Activated gamma-delta T cell (primary cell): ENCODE results near the gene CHRNA9.

Source experiments
- DNase-seq: peaks from one replicate; lab custom pipeline; 2025; lab: John Stamatoyannopoulos, UW

The CHRNA9 gene

GRCh38 chr4:40308528-40309122 lies 26.5 kb upstream of the CHRNA9 start:
- no peak for DNase-seq

GRCh38 chr4:40309250-40309774 lies 25.8 kb upstream of the CHRNA9 start:
- no peak for DNase-seq

GRCh38 chr4:40310225-40310624 lies 24.9 kb upstream of the CHRNA9 start:
- DNase-seq: no peak

- DNase-seq: no peak
These were observed 23.3 kb upstream of the CHRNA9 start for GRCh38 chr4:40311811-40312346.

GRCh38 chr4:40314951-40315350 lies 20.2 kb upstream of the CHRNA9 start:
- DNase-seq: no peak

- no peak for DNase-seq
These were observed 18.8 kb upstream of the CHRNA9 start for GRCh38 chr4:40316333-40316781.

GRCh38 chr4:40316782-40317635 lies 18.1 kb upstream of the CHRNA9 start:
- DNase-seq: no peak

GRCh38 chr4:40317916-40318658 lies 17.0 kb upstream of the CHRNA9 start:
- no peak for DNase-seq

- no peak for DNase-seq
These were observed 13.4 kb upstream of the CHRNA9 start for GRCh38 chr4:40321574-40322275.

- DNase-seq: no peak
These were observed 12.3 kb upstream of the CHRNA9 start for GRCh38 chr4:40322811-40323210.

GRCh38 chr4:40323866-40324265 lies 11.3 kb upstream of the CHRNA9 start:
- DNase-seq: no peak

GRCh38 chr4:40325406-40326019 lies 9.6 kb upstream of the CHRNA9 start:
- DNase-seq: no peak

- no peak for DNase-seq
These were observed 7.8 kb upstream of the CHRNA9 start for GRCh38 chr4:40327340-40327739.

- no peak for DNase-seq
These were observed 6.8 kb upstream of the CHRNA9 start for GRCh38 chr4:40328383-40328782.

GRCh38 chr4:40329805-40330204 lies 5.3 kb upstream of the CHRNA9 start:
- DNase-seq: no peak

GRCh38 chr4:40330536-40330935 lies 4.6 kb upstream of the CHRNA9 start:
- DNase-seq: no peak

- DNase-seq: no peak
These were observed 3.9 kb upstream of the CHRNA9 start for GRCh38 chr4:40331101-40331745.

- DNase-seq: no peak
These were observed 3.2 kb upstream of the CHRNA9 start for GRCh38 chr4:40331961-40332360.

- no peak for DNase-seq
These were observed 1.2 kb upstream of the CHRNA9 start for GRCh38 chr4:40333921-40334352.

GRCh38 chr4:40335525-40335894 lies 377 bp downstream of the CHRNA9 start:
- no peak for DNase-seq

- DNase-seq: no peak
These were observed 1.9 kb downstream of the CHRNA9 start for GRCh38 chr4:40337051-40337450.
